ENCODE results near the gene MPHOSPH9.
A peak's percentile ranks its signal among the peaks of the same experiment; 100 is the strongest.

MPHOSPH9 gene

DNA sequence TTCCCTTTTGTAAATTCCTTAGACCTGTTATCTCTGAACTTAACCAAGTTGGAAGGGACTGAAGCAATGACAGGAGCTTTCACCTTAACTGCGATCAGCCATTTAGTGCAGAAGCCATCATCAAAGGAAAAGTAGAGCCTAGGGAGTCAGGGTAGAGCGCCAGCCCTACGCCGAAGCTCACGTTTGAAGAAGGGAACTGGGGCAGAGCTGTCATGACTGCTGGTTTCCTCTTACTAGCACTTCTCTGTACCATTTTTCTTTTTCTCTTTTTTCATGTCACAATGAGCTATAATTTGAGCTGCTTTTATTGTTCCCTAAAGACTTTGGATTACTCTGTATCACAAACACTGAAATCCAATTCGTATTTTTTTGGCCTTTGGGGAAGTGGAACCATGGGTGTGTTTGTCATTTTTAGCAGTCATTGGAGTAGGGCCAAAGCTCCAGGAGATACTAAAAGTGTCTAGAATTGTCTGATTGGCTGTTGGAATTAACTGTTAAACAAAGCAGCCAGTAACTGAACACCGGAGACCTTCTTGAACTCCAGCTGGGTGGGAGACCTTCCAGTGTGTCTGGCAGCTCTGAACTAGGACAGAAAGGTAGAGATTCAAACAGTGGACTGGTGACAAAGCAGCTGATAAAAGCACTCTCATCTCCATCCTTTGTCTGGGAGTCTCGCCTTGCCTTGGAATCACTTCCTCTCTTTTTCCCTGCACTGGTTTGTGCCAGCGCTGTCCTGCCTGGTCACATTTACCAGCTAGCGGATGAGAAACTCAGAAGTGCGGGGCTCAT, 9.4 kb upstream of the MPHOSPH9 start:
- no peak overlapping the region for H3K4me3 ChIP-seq (ENCODE audit: low read depth, low read length)
- in situ Hi-C loops (cut with HindIII; ENCODE audit: low sequenced_read_pairs), result no loop called here
- TF ChIP-seq, protein P1, sequence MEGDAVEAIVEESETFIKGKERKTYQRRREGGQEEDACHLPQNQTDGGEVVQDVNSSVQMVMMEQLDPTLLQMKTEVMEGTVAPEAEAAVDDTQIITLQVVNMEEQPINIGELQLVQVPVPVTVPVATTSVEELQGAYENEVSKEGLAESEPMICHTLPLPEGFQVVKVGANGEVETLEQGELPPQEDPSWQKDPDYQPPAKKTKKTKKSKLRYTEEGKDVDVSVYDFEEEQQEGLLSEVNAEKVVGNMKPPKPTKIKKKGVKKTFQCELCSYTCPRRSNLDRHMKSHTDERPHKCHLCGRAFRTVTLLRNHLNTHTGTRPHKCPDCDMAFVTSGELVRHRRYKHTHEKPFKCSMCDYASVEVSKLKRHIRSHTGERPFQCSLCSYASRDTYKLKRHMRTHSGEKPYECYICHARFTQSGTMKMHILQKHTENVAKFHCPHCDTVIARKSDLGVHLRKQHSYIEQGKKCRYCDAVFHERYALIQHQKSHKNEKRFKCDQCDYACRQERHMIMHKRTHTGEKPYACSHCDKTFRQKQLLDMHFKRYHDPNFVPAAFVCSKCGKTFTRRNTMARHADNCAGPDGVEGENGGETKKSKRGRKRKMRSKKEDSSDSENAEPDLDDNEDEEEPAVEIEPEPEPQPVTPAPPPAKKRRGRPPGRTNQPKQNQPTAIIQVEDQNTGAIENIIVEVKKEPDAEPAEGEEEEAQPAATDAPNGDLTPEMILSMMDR (IDR thresholded peaks at IDR 0.05; ENCODE audit: low read depth, low read length, missing control alignments), result no peak
- DNase-seq (ENCODE audit: low read depth), result no peak

DNA sequence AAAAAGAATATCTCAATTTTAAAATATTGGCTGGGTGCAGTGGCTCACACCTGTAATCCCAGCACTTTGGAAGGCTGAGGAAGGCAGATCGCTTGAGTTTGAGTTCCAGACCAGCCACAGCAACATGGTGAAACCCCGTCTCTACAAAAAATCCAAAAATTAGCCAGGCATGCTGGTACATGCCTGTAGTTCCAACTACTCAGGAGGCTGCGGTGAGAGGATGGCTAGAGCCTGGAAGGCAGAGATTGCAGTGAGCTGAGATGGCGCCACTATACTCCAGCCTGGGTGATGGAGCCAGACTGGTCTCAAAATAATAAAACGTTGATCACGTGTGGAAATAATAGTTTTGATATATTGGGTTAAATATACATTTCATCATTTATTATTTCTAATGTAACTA, 6.0 kb upstream of the MPHOSPH9 start:
- H3K4me3 ChIP-seq (ENCODE audit: low read depth, low read length), result no peak overlapping the region
- TF ChIP-seq, protein P1 (IDR thresholded peaks at IDR 0.05; ENCODE audit: low read depth, low read length, missing control alignments), result no peak
- no peak for DNase-seq (ENCODE audit: low read depth)
- in situ Hi-C loops (cut with HindIII; ENCODE audit: low sequenced_read_pairs), result no loop called here

DNA sequence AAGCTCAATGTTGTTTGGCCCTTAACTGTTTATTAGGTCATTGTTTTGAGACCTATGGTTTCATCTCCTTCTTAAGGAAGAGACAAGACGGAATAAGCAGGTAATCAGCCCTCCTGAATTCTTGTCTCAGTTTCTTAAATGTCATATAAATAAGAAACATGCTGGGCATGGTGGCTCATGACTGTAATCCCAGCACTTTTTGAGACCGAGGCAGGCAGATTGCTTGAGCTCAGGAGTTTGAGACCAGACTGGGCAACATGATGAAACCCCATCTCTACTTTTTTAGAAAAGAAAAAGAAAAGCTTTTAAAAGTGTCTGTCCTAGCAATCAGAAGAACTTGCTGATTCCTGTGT, 5.4 kb upstream of the MPHOSPH9 start:
- DNase-seq (ENCODE audit: low read depth), result no peak
- TF ChIP-seq, protein P1 (IDR thresholded peaks at IDR 0.05; ENCODE audit: low read depth, low read length, missing control alignments), result no peak
- no peak overlapping the region for H3K4me3 ChIP-seq (ENCODE audit: low read depth, low read length)
- in situ Hi-C loops (cut with HindIII; ENCODE audit: low sequenced_read_pairs), result no loop called here

DNA sequence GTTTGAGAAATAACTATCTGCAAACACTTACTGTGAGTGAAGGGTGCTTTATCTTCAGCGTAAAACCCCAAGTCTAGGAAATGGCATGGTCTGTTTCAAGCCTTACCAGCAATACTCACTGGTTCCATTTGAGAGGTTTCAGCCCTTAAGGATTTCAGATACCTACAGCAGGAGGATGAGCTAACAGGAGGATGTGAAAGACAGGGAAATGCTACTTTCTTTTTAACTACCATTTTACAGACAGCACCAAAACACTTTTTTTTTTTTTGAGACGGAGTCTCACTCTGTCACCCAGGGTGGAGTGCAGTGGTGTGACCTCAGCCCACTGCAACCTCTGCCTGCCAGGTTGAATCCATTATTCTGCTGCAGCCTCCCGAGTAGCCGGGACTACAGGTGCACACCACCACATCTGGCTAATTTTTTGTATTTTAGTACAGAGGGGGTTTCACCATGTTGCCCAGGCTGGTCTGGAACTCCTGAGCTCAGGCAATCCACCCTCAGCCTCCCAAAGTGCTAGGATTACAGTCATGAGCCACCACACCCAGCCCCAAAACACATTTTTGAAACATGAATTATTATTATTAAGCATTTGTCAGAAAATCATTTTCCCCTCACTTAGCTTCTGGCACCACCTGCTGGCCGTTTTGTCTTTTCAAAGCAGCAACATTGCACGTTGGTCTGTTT, 4.8 kb upstream of the MPHOSPH9 start:
- H3K4me3 ChIP-seq (ENCODE audit: low read depth, low read length), result no peak overlapping the region
- in situ Hi-C loops (cut with HindIII; ENCODE audit: low sequenced_read_pairs), result no loop called here
- DNase-seq (ENCODE audit: low read depth), result peak; percentile 53
- TF ChIP-seq, protein P1 (IDR thresholded peaks at IDR 0.05; ENCODE audit: low read depth, low read length, missing control alignments), result peak; percentile 77

DNA sequence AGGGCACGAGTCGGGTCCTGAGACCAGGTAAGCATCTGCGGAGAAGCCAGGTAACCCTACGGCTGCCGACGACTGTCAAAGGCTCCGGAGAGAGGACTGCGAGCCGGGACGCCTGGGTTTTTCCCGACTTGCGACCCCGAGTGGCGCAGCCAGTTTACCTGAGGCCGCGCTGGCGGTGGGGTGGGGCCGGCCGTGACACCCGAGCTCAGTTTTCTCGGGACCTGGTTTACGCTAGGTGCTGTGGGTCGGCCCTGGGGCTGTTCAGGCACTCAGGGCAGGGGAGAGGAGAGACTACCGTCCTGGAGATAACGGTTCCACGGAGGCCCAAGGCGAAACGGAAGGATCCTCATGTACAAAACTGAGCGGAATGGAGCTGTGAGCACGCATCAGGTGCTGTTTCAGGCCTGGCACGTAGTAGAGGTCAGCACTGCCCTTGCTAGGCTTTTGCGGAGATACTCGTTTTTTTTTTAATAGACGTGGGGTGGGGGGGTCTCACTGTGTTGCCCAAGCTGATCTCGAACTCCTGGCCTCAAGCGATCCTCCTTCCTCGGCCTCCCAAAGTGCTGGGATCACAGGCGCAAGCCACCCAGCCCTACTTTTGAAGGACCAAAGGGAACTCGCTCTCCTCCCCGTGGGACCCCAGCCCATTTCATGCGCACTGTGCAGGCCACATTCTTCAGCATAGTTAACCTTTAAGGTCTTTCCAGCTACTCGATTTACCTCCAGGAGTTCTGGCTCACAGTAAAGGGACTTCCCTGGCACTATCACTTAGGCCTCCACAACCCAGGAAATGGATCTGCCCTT, 766 bp upstream of the MPHOSPH9 start:
- in situ Hi-C loops (cut with HindIII; ENCODE audit: low sequenced_read_pairs), result no loop called here
- no peak for DNase-seq (ENCODE audit: low read depth)
- H3K4me3 ChIP-seq (ENCODE audit: low read depth, low read length), result peak overlapping the region; percentile 97
- TF ChIP-seq, protein P1 (IDR thresholded peaks at IDR 0.05; ENCODE audit: low read depth, low read length, missing control alignments), result no peak

DNA sequence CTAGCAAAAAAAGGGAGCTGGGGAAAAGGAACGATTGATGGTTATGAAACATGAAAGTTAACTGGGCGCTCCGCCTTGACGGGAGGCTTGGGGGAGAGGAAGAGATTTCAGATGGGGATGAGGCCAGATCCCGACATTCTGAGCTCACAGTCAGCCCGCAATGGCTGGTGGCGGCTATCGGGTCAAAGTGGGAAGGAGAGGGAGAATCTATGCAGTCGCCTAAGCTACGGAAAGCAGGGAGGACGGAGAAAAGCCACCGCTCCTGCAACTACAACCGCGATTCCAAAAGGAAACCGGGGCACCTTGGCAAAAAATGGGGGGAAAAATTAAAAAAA, 502 bp downstream of the MPHOSPH9 start:
- peak overlapping the region; percentile 97 for H3K4me3 ChIP-seq (ENCODE audit: low read depth, low read length)
- in situ Hi-C loops (cut with HindIII; ENCODE audit: low sequenced_read_pairs), result no loop called here
- no peak for DNase-seq (ENCODE audit: low read depth)
- TF ChIP-seq, protein P1 (IDR thresholded peaks at IDR 0.05; ENCODE audit: low read depth, low read length, missing control alignments), result no peak
